H1 (cell line): ENCODE results near the gene ANKS1A. TPM values are rescaled to one million over a fixed set of nuclear protein-coding genes. Genes with fewer than 3 reads are reported as not detected.

ENCODE experiments used
- CTCF ChIA-PET: fragments of 300-600 bp; sonication (Branson Sonifier 250); formaldehyde crosslinking; loops from one replicate; lab custom pipeline; 2021; ENCODE audit not compliant: partially characterized antibody; lab: Charles Lee
- POLR2A ChIA-PET: fragments of 300-600 bp; sonication (Branson Sonifier 250); formaldehyde crosslinking; loops from one replicate; lab custom pipeline; 2021; ENCODE audit warnings: inconsistent platforms; ENCODE audit not compliant: partially characterized antibody; lab: Charles Lee
- DNase-seq, 2 experiments: peaks; one replicate each; pipeline versions ENCODE4 v3.0.0 to v3.0.0-alpha.2; 2010 to 2022; ENCODE audit warnings: low spot score in 2 of 2, low read depth in 1 of 2, mixed read lengths in 1 of 2
- FAIRE-seq: peaks from 2 replicates; lab custom pipeline; 2011; peaks lifted over from hg19 to GRCh38; lab: Jason Lieb, UNC
- H2AFZ ChIP-seq: 2 replicates; pipeline ENCODE4 v1.8.1; 2012; ENCODE audit warnings: low read length, inconsistent platforms
- H2AK5ac ChIP-seq: 2 replicates; pipeline ENCODE4 v1.6.1; 2013; ENCODE audit warnings: low read depth, low read length
- H2BK120ac ChIP-seq: replicated peaks from 2 replicates; pipeline ENCODE3; 2013; ENCODE audit warnings: low read depth, low read length, inconsistent platforms
- H2BK12ac ChIP-seq: 2 replicates; pipeline ENCODE4 v1.6.1; 2013; ENCODE audit warnings: low read depth, low read length
- H2BK15ac ChIP-seq: 2 replicates; pipeline ENCODE4 v1.6.1; 2013; ENCODE audit warnings: low read length
- H2BK20ac ChIP-seq: 2 replicates; pipeline ENCODE4 v1.6.1; 2013; ENCODE audit warnings: low read length
- H2BK5ac ChIP-seq: 2 replicates; pipeline ENCODE4 v1.6.1; 2013; ENCODE audit warnings: low read depth, low read length
- H3K14ac ChIP-seq: 2 replicates; pipeline ENCODE4 v1.6.1; 2013; ENCODE audit warnings: inconsistent platforms; ENCODE audit not compliant: insufficient read length
- H3K18ac ChIP-seq: 2 replicates; pipeline ENCODE4 v1.6.1; 2013; ENCODE audit warnings: low read length; ENCODE audit errors: extremely low read depth
- H3K23ac ChIP-seq: 2 replicates; pipeline ENCODE4 v1.6.1; 2013; ENCODE audit warnings: inconsistent platforms; ENCODE audit not compliant: insufficient read length
- H3K23me2 ChIP-seq: 2 replicates; pipeline ENCODE4 v1.6.1; 2013; ENCODE audit warnings: low read depth, low read length
- H3K27ac ChIP-seq: 2 replicates; pipeline ENCODE4 v1.6.1; 2011; ENCODE audit warnings: low read depth, low read length, inconsistent platforms
- H3K27me3 ChIP-seq, 4 experiments: replicated peaks in 1 of 4; 1 replicate in 1 of 4; 2 replicates in 3 of 4; pipeline versions ENCODE4 v1.6.1 to v1.8.1; 2011 to 2013; ENCODE audit warnings: low read length in 3 of 4, mild to moderate bottlenecking in 3 of 4, inconsistent platforms in 2 of 4, mixed read lengths in 2 of 4, moderate library complexity in 1 of 4; ENCODE audit not compliant: control insufficient read depth in 3 of 4, insufficient read depth in 3 of 4; ENCODE audit errors: extremely low read depth in 1 of 4
- H3K36me3 ChIP-seq, 4 experiments: 2 replicates each; pipeline versions ENCODE4 v1.6.1 to v1.8.1; 2011 to 2013; ENCODE audit warnings: mild to moderate bottlenecking in 4 of 4, low read length in 3 of 4, moderate library complexity in 2 of 4, control low read depth in 1 of 4, inconsistent platforms in 1 of 4; ENCODE audit not compliant: insufficient read depth in 4 of 4, control insufficient read depth in 2 of 4
- H3K4ac ChIP-seq: replicated peaks from 2 replicates; pipeline ENCODE3; 2013; ENCODE audit warnings: low read length, low read depth, mixed read lengths, inconsistent platforms; ENCODE audit not compliant: insufficient read length
- H3K4me1 ChIP-seq, 4 experiments: replicated peaks in 1 of 4; 1 replicate in 1 of 4; 2 replicates in 3 of 4; pipeline versions ENCODE4 v1.6.1 to v1.8.1; 2011 to 2013; ENCODE audit warnings: low read length in 3 of 4, inconsistent platforms in 2 of 4, mixed read lengths in 1 of 4; ENCODE audit not compliant: insufficient read depth in 4 of 4, control insufficient read depth in 3 of 4
- H3K4me2 ChIP-seq, 2 experiments: 2 replicates each; pipeline versions ENCODE4 v1.6.1 to v1.8.1; 2011 to 2013; ENCODE audit warnings: low read depth in 2 of 2, low read length in 2 of 2, control low read depth in 1 of 2, inconsistent platforms in 1 of 2, mild to moderate bottlenecking in 1 of 2; ENCODE audit not compliant: insufficient read depth in 1 of 2
- H3K4me3 ChIP-seq, 4 experiments: fragments of 200-600, 300-600 bp in 1 of 4; sonication (generic), shearing (Covaris generic), sonication (Bioruptor Twin) in 1 of 4; 2 replicates each; pipeline versions ENCODE4 v1.5.1 to v1.8.1; 2011 to 2016; ENCODE audit warnings: low read length in 4 of 4, low read depth in 3 of 4, control low read depth in 2 of 4, inconsistent platforms in 2 of 4, mild to moderate bottlenecking in 2 of 4, mixed read lengths in 1 of 4, moderate library complexity in 1 of 4; ENCODE audit not compliant: insufficient read depth in 2 of 4; ENCODE audit errors: extremely low read depth in 1 of 4
- H3K56ac ChIP-seq: replicated peaks from 2 replicates; pipeline ENCODE3; 2013; ENCODE audit warnings: low read depth, mild to moderate bottlenecking, mixed read lengths, low read length, inconsistent platforms; ENCODE audit not compliant: insufficient read length
- H3K79me1 ChIP-seq: 2 replicates; pipeline ENCODE4 v1.6.1; 2013; ENCODE audit warnings: low read depth, low read length, control low read depth
- H3K79me2 ChIP-seq, 2 experiments: 2 replicates each; pipeline versions ENCODE4 v1.6.1 to v1.8.1; 2012 to 2013; ENCODE audit warnings: low read length in 2 of 2, mild to moderate bottlenecking in 2 of 2, inconsistent platforms in 1 of 2; ENCODE audit not compliant: insufficient read depth in 2 of 2, control insufficient read depth in 1 of 2
- H3K9ac ChIP-seq, 4 experiments: replicated peaks in 1 of 4; 1 replicate in 1 of 4; 2 replicates in 3 of 4; pipeline versions ENCODE4 v1.6.1 to v1.8.1; 2011 to 2013; ENCODE audit warnings: low read depth in 3 of 4, low read length in 3 of 4, control low read depth in 2 of 4, mild to moderate bottlenecking in 2 of 4, moderate library complexity in 2 of 4, inconsistent platforms in 1 of 4; ENCODE audit errors: extremely low read depth in 1 of 4
- H3K9me3 ChIP-seq, 2 experiments: 2 replicates each; pipeline versions ENCODE4 v1.6.1 to v1.8.1; 2012 to 2013; ENCODE audit warnings: mild to moderate bottlenecking in 2 of 2, moderate library complexity in 2 of 2, control low read depth in 1 of 2, inconsistent platforms in 1 of 2, low read depth in 1 of 2, low read length in 1 of 2, mixed read lengths in 1 of 2; ENCODE audit not compliant: insufficient read depth in 2 of 2
- H4K20me1 ChIP-seq, 2 experiments: replicated peaks in 1 of 2; 2 replicates each; pipeline versions ENCODE3 to v1.8.1; 2011 to 2013; ENCODE audit warnings: inconsistent platforms in 2 of 2, low read length in 2 of 2, mild to moderate bottlenecking in 1 of 2; ENCODE audit not compliant: insufficient read depth in 2 of 2, control insufficient read depth in 1 of 2
- H4K5ac ChIP-seq: 2 replicates; pipeline ENCODE4 v1.6.1; 2013; ENCODE audit warnings: low read length, low read depth, mixed read lengths, inconsistent platforms; ENCODE audit not compliant: insufficient read length
- H4K8ac ChIP-seq: 2 replicates; pipeline ENCODE4 v1.8.0; 2013; ENCODE audit warnings: mild to moderate bottlenecking, moderate library complexity, low read length, inconsistent platforms; ENCODE audit not compliant: insufficient read depth; ENCODE audit errors: extremely low read depth
- H4K91ac ChIP-seq: replicated peaks from 2 replicates; pipeline ENCODE3; 2013; ENCODE audit warnings: low read length, mixed read lengths, inconsistent platforms; ENCODE audit not compliant: insufficient read length
- NRF1 ChIP-seq: IDR thresholded peaks from 2 replicates; pipeline ENCODE4 v1.6.1; 2011; ENCODE audit warnings: mild to moderate bottlenecking, low read depth, low read length, improper control_type of control experiment
- SP4 ChIP-seq: IDR thresholded peaks from 2 replicates; pipeline ENCODE4 v1.6.1; 2012; ENCODE audit warnings: low read length, inconsistent platforms
- WGBS, 2 experiments: shearing (Covaris generic) in 1 of 2; methylation state at CpG; one replicate each; pipeline versions ENCODE4 v1.1.6 to v1.1.7; 2013 to 2015; ENCODE audit warnings: low lambda C conversion rate in 2 of 2, mixed read lengths in 2 of 2, inconsistent platforms in 1 of 2, low coverage in 1 of 2, missing lambda C conversion rate in 1 of 2; ENCODE audit not compliant: insufficient replicate concordance in 2 of 2, insufficient coverage in 1 of 2, insufficient read length in 1 of 2; ENCODE audit errors: extremely low coverage in 1 of 2, missing lambda C conversion rate in 1 of 2; 5-methylcytosine and 5-hydroxymethylcytosine counted together
- polyA plus RNA-seq, 7 experiments: library from polyadenylated mRNA; depleted of rRNA in 3 of 7; stranded (reverse) in 5 of 7; unstranded in 2 of 7; fragments of >200 nt in 5 of 7; fragments of 200-250 nt in 2 of 7; gene quantifications; 1 replicate in 5 of 7; 2 replicates in 1 of 7; 4 replicates in 1 of 7; pipeline versions ENCODE4 v1.2.1 to v1.2.3, GENCODE V29; 2011 to 2013; ENCODE audit warnings: missing spikeins in 2 of 7, mixed read lengths in 2 of 7
- total RNA-seq: library from RNA; stranded (reverse); fragmentation: NEBNext Ultra II Directional; extraction: Animal tissue kit (Norgen Biotek cat#: 25700); gene quantifications from 2 replicates; pipeline ENCODE4 v1.2.1, GENCODE V29; 2021

Gene ANKS1A
- total and polyA plus RNA-seq, 2 of the 8 experiments (the other 6 are each of a cell fraction or from before 2014, with no cell fraction given) = 9.8 to 30.9 TPM

- no peak for DNase-seq
- no peak overlapping the region for H4K91ac ChIP-seq
- no peak overlapping the region for H2BK15ac ChIP-seq
- H3K79me2 ChIP-seq = no peaks in the 10 kb centered on the region; a peak in 1 of 4 replicates
- 96% methylated on average over 3 of the region's 3 CpGs; no CpG with 5 or more reads in 1 of the 2 experiments for WGBS, 2 experiments
- H3K36me3 ChIP-seq = peaks cover 2 to 9% (median 5%) of the 10 kb centered on the region in 4 experiments; a peak in 5 of 8 replicates
- FAIRE-seq = no peak
- POLR2A ChIA-PET = interaction anchor here (0.8 kb wide), 1 partner anchor 243 kb away, joined by 4 read pairs; the partner anchor contains the start of gene SCUBE3
- no peaks in the 10 kb centered on the region for H3K9me3 ChIP-seq
- H2BK20ac ChIP-seq = no peak overlapping the region
- no peak overlapping the region for H2AFZ ChIP-seq
- H4K5ac ChIP-seq = no peak overlapping the region
- no peak overlapping the region for H3K9ac ChIP-seq
- CTCF ChIA-PET = interaction anchor here (0.6 to 3.4 kb wide), 3 partner anchors 15 to 267 kb away, joined by 3 to 17 read pairs (median 4); no protein-coding TSS in a partner anchor
- H3K14ac ChIP-seq = no peak overlapping the region
- H3K4me1 ChIP-seq = no peaks in the 10 kb centered on the region
- H3K4me2 ChIP-seq = no peak overlapping the region
- no peaks in the 10 kb centered on the region for H3K23me2 ChIP-seq
- no peak overlapping the region for H2BK5ac ChIP-seq
- no peak overlapping the region for H2BK12ac ChIP-seq
- no peak overlapping the region for H3K4ac ChIP-seq
- no peak overlapping the region for H3K56ac ChIP-seq
- no peak overlapping the region for H2BK120ac ChIP-seq
- no peak for TF ChIP-seq SP4
- no peak for TF ChIP-seq NRF1
- no peaks in the 10 kb centered on the region for H4K20me1 ChIP-seq
- H3K79me1 ChIP-seq = no peaks in the 10 kb centered on the region
- H3K27ac ChIP-seq = no peak overlapping the region
- no peak overlapping the region for H2AK5ac ChIP-seq
- peaks cover 0 to 1% (median 0%) of the 10 kb centered on the region in 4 experiments; a peak in 1 of 7 replicates for H3K27me3 ChIP-seq
- no peak overlapping the region for H4K8ac ChIP-seq
- H3K18ac ChIP-seq = no peak overlapping the region
- H3K23ac ChIP-seq = no peak overlapping the region
- no peak overlapping the region for H3K4me3 ChIP-seq
Observed at GRCh38 chr6:34970488-34970887, 81.4 kb downstream of the ANKS1A start.
